Gastrocnemius medialis (tissue), 4 donors: ENCODE measurements around the gene MAP3K5.

ENCODE experiments used
- POLR2A ChIP-seq, 2 donors: fragments of 450-650 bp; IDR thresholded peaks; one replicate each; pipeline ENCODE4 v1.6.1; 2017; ENCODE audit warnings: antibody characterized with exemption in 2 of 2, mild to moderate bottlenecking in 2 of 2, moderate library complexity in 2 of 2
- TF ChIP-seq, protein P1 (sequence below), 5 experiments: fragments of 450-650 bp in 3 of 5; fragments of 200-600 bp in 2 of 5; sonication (generic) in 2 of 5; IDR thresholded peaks in 4 of 5; conservative IDR thresholded peaks in 1 of 5; 1 replicate in 4 of 5; 2 replicates in 1 of 5; pipeline ENCODE4 v1.5.1; 2016 to 2019; ENCODE audit warnings: antibody characterized with exemption in 5 of 5, mild to moderate bottlenecking in 3 of 5, moderate library complexity in 3 of 5

DNA sequence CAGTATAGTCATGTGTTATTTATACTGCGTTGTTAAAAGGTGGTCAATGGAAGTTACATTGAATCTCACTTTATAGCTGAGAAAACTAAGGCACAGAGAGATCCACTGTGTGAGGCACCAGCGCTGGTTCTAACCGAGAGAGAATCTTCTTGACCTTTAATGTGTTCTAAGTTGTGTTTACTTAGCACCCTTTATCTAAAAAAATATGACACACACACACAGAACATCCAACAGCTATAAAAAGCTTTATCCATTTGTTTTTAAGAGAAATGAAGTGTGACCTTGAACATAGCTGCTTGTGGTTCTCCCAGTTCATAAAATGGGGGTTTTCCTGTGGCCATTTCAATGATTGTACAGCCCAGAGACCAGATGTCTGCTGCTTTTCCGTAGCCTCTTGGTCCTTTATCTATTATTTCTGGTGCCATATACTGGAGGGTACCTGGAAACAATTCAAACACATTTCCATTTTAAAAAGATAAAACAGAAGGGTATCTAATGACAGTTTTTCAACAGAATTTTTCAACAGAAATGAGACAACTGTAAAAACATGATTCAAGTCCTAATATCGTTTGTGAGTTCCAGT, 187.3 kb downstream of the MAP3K5 start:
- TF ChIP-seq, protein P1, sequence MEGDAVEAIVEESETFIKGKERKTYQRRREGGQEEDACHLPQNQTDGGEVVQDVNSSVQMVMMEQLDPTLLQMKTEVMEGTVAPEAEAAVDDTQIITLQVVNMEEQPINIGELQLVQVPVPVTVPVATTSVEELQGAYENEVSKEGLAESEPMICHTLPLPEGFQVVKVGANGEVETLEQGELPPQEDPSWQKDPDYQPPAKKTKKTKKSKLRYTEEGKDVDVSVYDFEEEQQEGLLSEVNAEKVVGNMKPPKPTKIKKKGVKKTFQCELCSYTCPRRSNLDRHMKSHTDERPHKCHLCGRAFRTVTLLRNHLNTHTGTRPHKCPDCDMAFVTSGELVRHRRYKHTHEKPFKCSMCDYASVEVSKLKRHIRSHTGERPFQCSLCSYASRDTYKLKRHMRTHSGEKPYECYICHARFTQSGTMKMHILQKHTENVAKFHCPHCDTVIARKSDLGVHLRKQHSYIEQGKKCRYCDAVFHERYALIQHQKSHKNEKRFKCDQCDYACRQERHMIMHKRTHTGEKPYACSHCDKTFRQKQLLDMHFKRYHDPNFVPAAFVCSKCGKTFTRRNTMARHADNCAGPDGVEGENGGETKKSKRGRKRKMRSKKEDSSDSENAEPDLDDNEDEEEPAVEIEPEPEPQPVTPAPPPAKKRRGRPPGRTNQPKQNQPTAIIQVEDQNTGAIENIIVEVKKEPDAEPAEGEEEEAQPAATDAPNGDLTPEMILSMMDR (IDR thresholded peaks at IDR 0.05 in 4 of 5, conservative IDR thresholded peaks at IDR 0.05 in 1 of 5) = no peak
- TF ChIP-seq POLR2A (IDR thresholded peaks at IDR 0.05) = no peak
